Thyroid gland (tissue), 4 donors: ENCODE measurements around the gene DIO3.

Experiments used
- POLR2A ChIP-seq, 2 donors: fragments of 450-650 bp; IDR thresholded peaks; one replicate each; pipeline ENCODE4 v1.6.1; 2017; ENCODE audit warnings: antibody characterized with exemption in 2 of 2, mild to moderate bottlenecking in 2 of 2, moderate library complexity in 1 of 2
- TF ChIP-seq, protein P1 (sequence below), 6 experiments: fragments of 200-600 bp in 3 of 6; fragments of 450-650 bp in 3 of 6; sonication (generic) in 3 of 6; IDR thresholded peaks; one replicate each; pipeline ENCODE4 v1.5.1; 2016 to 2019; ENCODE audit warnings: antibody characterized with exemption in 6 of 6, mild to moderate bottlenecking in 2 of 6, inconsistent platforms in 1 of 6, moderate library complexity in 1 of 6

DNA sequence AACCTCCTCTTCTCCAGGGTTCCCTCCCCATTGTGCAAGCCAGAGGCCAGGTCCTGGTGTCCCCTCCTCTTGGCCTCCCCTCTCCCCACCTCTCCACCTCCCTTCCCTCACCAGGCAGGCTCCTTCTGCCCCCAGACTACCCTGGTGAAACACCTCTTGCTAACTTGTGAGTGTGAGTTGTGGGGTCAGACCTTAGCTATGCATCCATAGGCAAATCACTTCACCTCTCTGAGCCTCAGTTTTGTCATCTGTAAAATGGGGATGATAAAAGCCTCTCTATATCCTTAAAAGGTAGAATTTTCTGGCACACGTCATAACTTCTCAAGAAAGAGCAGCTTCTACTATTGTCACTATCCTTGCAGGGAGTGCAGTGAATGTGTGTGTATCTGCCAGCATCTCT lies 7.9 kb upstream of the DIO3 start:
- TF ChIP-seq, protein P1, sequence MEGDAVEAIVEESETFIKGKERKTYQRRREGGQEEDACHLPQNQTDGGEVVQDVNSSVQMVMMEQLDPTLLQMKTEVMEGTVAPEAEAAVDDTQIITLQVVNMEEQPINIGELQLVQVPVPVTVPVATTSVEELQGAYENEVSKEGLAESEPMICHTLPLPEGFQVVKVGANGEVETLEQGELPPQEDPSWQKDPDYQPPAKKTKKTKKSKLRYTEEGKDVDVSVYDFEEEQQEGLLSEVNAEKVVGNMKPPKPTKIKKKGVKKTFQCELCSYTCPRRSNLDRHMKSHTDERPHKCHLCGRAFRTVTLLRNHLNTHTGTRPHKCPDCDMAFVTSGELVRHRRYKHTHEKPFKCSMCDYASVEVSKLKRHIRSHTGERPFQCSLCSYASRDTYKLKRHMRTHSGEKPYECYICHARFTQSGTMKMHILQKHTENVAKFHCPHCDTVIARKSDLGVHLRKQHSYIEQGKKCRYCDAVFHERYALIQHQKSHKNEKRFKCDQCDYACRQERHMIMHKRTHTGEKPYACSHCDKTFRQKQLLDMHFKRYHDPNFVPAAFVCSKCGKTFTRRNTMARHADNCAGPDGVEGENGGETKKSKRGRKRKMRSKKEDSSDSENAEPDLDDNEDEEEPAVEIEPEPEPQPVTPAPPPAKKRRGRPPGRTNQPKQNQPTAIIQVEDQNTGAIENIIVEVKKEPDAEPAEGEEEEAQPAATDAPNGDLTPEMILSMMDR (IDR thresholded peaks at IDR 0.05): no peak
- TF ChIP-seq POLR2A (IDR thresholded peaks at IDR 0.05): no peak
